Measurements from ENCODE around the gene ANKRD11. TPM values are rescaled to one million over a fixed set of nuclear protein-coding genes. Genes with fewer than 3 reads are reported as not detected.
"Not testable (repeated sequence)": the region's sequence is repeated elsewhere in the genome, so short reads cannot be mapped to it uniquely, and the experiment has no call there.

Gene ANKRD11
- total RNA-seq, 1 experiment from 2014 or later = 48.0 TPM

- H3K36me3 ChIP-seq = peaks cover 5% of the 10 kb centered on the region; the same call in 1 of the 2 replicates
- DNase-seq (ENCODE audit: low read depth in 1 of 2, low spot score in 2 of 2) = no peak
- no peaks in the 10 kb centered on the region for H3K27me3 ChIP-seq (replicated peaks)
- 0 out of 2 replicates have a peak, but pooled peaks cover 4% of the 10 kb centered on the region for H3K4me1 ChIP-seq (replicated peaks)
- H3K27ac ChIP-seq = no peak overlapping the region
- no peak overlapping the region for H3K4me3 ChIP-seq
- no peaks in the 10 kb centered on the region for H3K9me3 ChIP-seq (replicated peaks)
Measured at GRCh38 chr16:89386306-89387185, 103.8 kb downstream of the ANKRD11 start.

GRCh38 chr16:89385712-89386111 lies 104.6 kb downstream of the ANKRD11 start:
- H3K27me3 ChIP-seq (replicated peaks) = no peaks in the 10 kb centered on the region
- H3K4me1 ChIP-seq (replicated peaks) = 0 out of 2 replicates have a peak, but pooled peaks cover 4% of the 10 kb centered on the region
- H3K27ac ChIP-seq = no peak overlapping the region
- DNase-seq (ENCODE audit: low read depth in 1 of 2, low spot score in 2 of 2) = no peak
- peaks cover 3% of the 10 kb centered on the region; the same call in 1 of the 2 replicates for H3K36me3 ChIP-seq
- H3K4me3 ChIP-seq = no peak overlapping the region
- H3K9me3 ChIP-seq (replicated peaks) = no peaks in the 10 kb centered on the region

- H3K4me1 ChIP-seq (replicated peaks) = 0 out of 2 replicates have a peak, but pooled peaks cover 4% of the 10 kb centered on the region
- no peaks in the 10 kb centered on the region for H3K27me3 ChIP-seq (replicated peaks)
- H3K27ac ChIP-seq = no peak overlapping the region
- DNase-seq (ENCODE audit: low read depth in 1 of 2, low spot score in 2 of 2) = no peak
- H3K9me3 ChIP-seq (replicated peaks) = no peaks in the 10 kb centered on the region
- 0 out of 2 replicates have a peak, but pooled peaks cover 3% of the 10 kb centered on the region for H3K36me3 ChIP-seq
- no peak overlapping the region for H3K4me3 ChIP-seq
Measured at GRCh38 chr16:89384282-89384681, 106.1 kb downstream of the ANKRD11 start.

GRCh38 chr16:89383095-89384003 lies 107.0 kb downstream of the ANKRD11 start:
- Histone ChIP-seq H3K4me1 (replicated peaks) (0 out of 2 replicates have a peak, but pooled peaks cover 4% of the 10 kb centered on the region), H3K27ac (no peak overlapping the region), H3K9me3 (replicated peaks) (no peaks in the 10 kb centered on the region), H3K27me3 (replicated peaks) (no peaks in the 10 kb centered on the region), H3K36me3 (0 out of 2 replicates have a peak, but pooled peaks cover 5% of the 10 kb centered on the region), H3K4me3 (no peak overlapping the region)
- no peak for DNase-seq (ENCODE audit: low read depth in 1 of 2, low spot score in 2 of 2)

GRCh38 chr16:89382555-89382954 lies 107.8 kb downstream of the ANKRD11 start:
- H3K4me1 ChIP-seq (replicated peaks); H3K4me3 ChIP-seq; H3K27ac ChIP-seq; H3K27me3 ChIP-seq (replicated peaks); DNase-seq (ENCODE audit: low read depth in 1 of 2, low spot score in 2 of 2); H3K9me3 ChIP-seq (replicated peaks); H3K36me3 ChIP-seq: not testable (repeated sequence)

- Histone ChIP-seq H3K4me1 (replicated peaks) (0 out of 2 replicates have a peak, but pooled peaks cover 4% of the 10 kb centered on the region), H3K27me3 (replicated peaks) (no peaks in the 10 kb centered on the region), H3K9me3 (replicated peaks) (no peaks in the 10 kb centered on the region), H3K4me3 (no peak overlapping the region), H3K36me3 (0 out of 2 replicates have a peak, but pooled peaks cover 5% of the 10 kb centered on the region), H3K27ac (no peak overlapping the region)
- DNase-seq (ENCODE audit: low read depth in 1 of 2, low spot score in 2 of 2) = no peak
Measured at GRCh38 chr16:89381788-89382187, 108.6 kb downstream of the ANKRD11 start.

GRCh38 chr16:89380681-89381080 lies 109.7 kb downstream of the ANKRD11 start:
- no peak for DNase-seq (ENCODE audit: low read depth in 1 of 2, low spot score in 2 of 2)
- H3K4me3 ChIP-seq = no peak overlapping the region
- H3K4me1 ChIP-seq (replicated peaks) = 0 out of 2 replicates have a peak, but pooled peaks cover 4% of the 10 kb centered on the region
- H3K36me3 ChIP-seq = peaks cover 6% of the 10 kb centered on the region; the same call in 1 of the 2 replicates
- H3K9me3 ChIP-seq (replicated peaks) = no peaks in the 10 kb centered on the region
- no peak overlapping the region for H3K27ac ChIP-seq
- no peaks in the 10 kb centered on the region for H3K27me3 ChIP-seq (replicated peaks)

GRCh38 chr16:89378947-89379771 lies 111.2 kb downstream of the ANKRD11 start:
- Histone ChIP-seq H3K27ac (no peak overlapping the region), H3K36me3 (peaks cover 5% of the 10 kb centered on the region; the same call in 1 of the 2 replicates), H3K27me3 (replicated peaks) (no peaks in the 10 kb centered on the region), H3K9me3 (replicated peaks) (no peaks in the 10 kb centered on the region), H3K4me1 (replicated peaks) (0 out of 2 replicates have a peak, but pooled peaks cover 2% of the 10 kb centered on the region), H3K4me3 (no peak overlapping the region)
- no peak for DNase-seq (ENCODE audit: low read depth in 1 of 2, low spot score in 2 of 2)

GRCh38 chr16:89377453-89377848 lies 112.9 kb downstream of the ANKRD11 start:
- H3K36me3 ChIP-seq = peaks cover 5% of the 10 kb centered on the region; the same call in 1 of the 2 replicates
- H3K27me3 ChIP-seq (replicated peaks) = no peaks in the 10 kb centered on the region
- H3K9me3 ChIP-seq (replicated peaks) = no peaks in the 10 kb centered on the region
- no peak overlapping the region for H3K27ac ChIP-seq
- H3K4me1 ChIP-seq (replicated peaks) = no peaks in the 10 kb centered on the region
- H3K4me3 ChIP-seq = no peak overlapping the region
- DNase-seq (ENCODE audit: low read depth in 1 of 2, low spot score in 2 of 2) = no peak

- Histone ChIP-seq H3K27me3 (replicated peaks) (no peaks in the 10 kb centered on the region), H3K27ac (no peak overlapping the region), H3K36me3 (peaks cover 8% of the 10 kb centered on the region), H3K4me3 (no peak overlapping the region), H3K9me3 (replicated peaks) (no peaks in the 10 kb centered on the region), H3K4me1 (replicated peaks) (no peaks in the 10 kb centered on the region)
- no peak for DNase-seq (ENCODE audit: low read depth in 1 of 2, low spot score in 2 of 2)
Measured at GRCh38 chr16:89376812-89377452, 113.4 kb downstream of the ANKRD11 start.

GRCh38 chr16:89375686-89376085 lies 114.7 kb downstream of the ANKRD11 start:
- H3K4me1 ChIP-seq (replicated peaks) = no peaks in the 10 kb centered on the region
- H3K4me3 ChIP-seq = no peak overlapping the region
- H3K27ac ChIP-seq = no peak overlapping the region
- no peaks in the 10 kb centered on the region for H3K9me3 ChIP-seq (replicated peaks)
- H3K36me3 ChIP-seq = peaks cover 20% of the 10 kb centered on the region
- no peak for DNase-seq (ENCODE audit: low read depth in 1 of 2, low spot score in 2 of 2)
- no peaks in the 10 kb centered on the region for H3K27me3 ChIP-seq (replicated peaks)

GRCh38 chr16:89375021-89375420 lies 115.3 kb downstream of the ANKRD11 start:
- no peaks in the 10 kb centered on the region for H3K9me3 ChIP-seq (replicated peaks)
- no peak overlapping the region for H3K27ac ChIP-seq
- DNase-seq (ENCODE audit: low read depth in 1 of 2, low spot score in 2 of 2) = no peak
- H3K27me3 ChIP-seq (replicated peaks) = no peaks in the 10 kb centered on the region
- H3K36me3 ChIP-seq = peaks cover 24% of the 10 kb centered on the region
- no peak overlapping the region for H3K4me3 ChIP-seq
- H3K4me1 ChIP-seq (replicated peaks) = peaks cover under 1% of the 10 kb centered on the region; the same call in 1 of the 2 replicates

Measured in SJSA1 (cell line).